Ascending aorta (tissue), 2 donors: ENCODE measurements around the gene TSPAN1. TPM values are rescaled to one million over a fixed set of nuclear protein-coding genes. Genes with fewer than 3 reads are reported as not detected.

Experiments
- DNase-seq, 2 donors: peaks; one replicate each; pipeline ENCODE4 v3.0.0-alpha.2; 2019; ENCODE audit warnings: low spot score in 2 of 2
- H3K27ac ChIP-seq, 2 donors: fragments of 200-600 bp; sonication (generic); one replicate each; pipeline ENCODE4 v1.5.1; 2016 to 2017; ENCODE audit warnings: mild to moderate bottlenecking in 1 of 2
- H3K27me3 ChIP-seq: fragments of 200-600 bp; sonication (generic); one replicate; pipeline ENCODE4 v1.5.1; 2017
- H3K36me3 ChIP-seq, 2 donors: fragments of 200-600 bp; sonication (generic); one replicate each; pipeline ENCODE4 v1.5.1; 2016
- H3K4me1 ChIP-seq, 2 donors: fragments of 200-600 bp; sonication (generic); one replicate each; pipeline ENCODE4 v1.5.1; 2016 to 2017; ENCODE audit warnings: mild to moderate bottlenecking in 1 of 2
- H3K4me3 ChIP-seq, 2 donors: fragments of 200-600 bp; sonication (generic); one replicate each; pipeline ENCODE4 v1.5.1; 2016 to 2017; ENCODE audit warnings: mild to moderate bottlenecking in 1 of 2
- H3K9me3 ChIP-seq, 2 donors: fragments of 200-600 bp; sonication (generic); one replicate each; pipeline ENCODE4 v1.5.1; 2016
- CTCF ChIP-seq, 3 experiments: fragments of 200-600 bp in 2 of 3; fragments of 450-650 bp in 1 of 3; sonication (generic) in 2 of 3; IDR thresholded peaks; one replicate each; pipeline ENCODE4 v1.5.1; 2016 to 2019; ENCODE audit warnings: antibody characterized with exemption in 3 of 3, mild to moderate bottlenecking in 1 of 3, moderate library complexity in 1 of 3
- intact Hi-C: fragments of 100-400 bp; cut with DNase I; formaldehyde crosslinking; loops from one replicate; pipeline ENCODE4 v1.15.1; 2023
- total RNA-seq: library from RNA; depleted of rRNA; stranded (reverse); fragments of >200 nt; gene quantifications from one replicate; pipeline ENCODE4 v1.1.0, GENCODE V29; 2016

TSPAN1 gene
- total RNA-seq, 1 donor from 2014 or later: 8.9 TPM

GRCh38 chr1:46199233-46199749 is 24.4 kb downstream of the TSPAN1 start:
- DNase-seq: no peak
- Histone ChIP-seq H3K27me3 (no peaks in the 10 kb centered on the region), H3K4me3 (peak overlapping the region; percentile 86), H3K4me1 (peaks cover 4 to 22% of the 10 kb centered on the region in 2 donors), H3K36me3 (peaks cover 9 to 16% of the 10 kb centered on the region in 2 donors), H3K9me3 (no peaks in the 10 kb centered on the region), H3K27ac (peak overlapping the region; percentile 82 to 88)
- no peak for TF ChIP-seq CTCF (IDR thresholded peaks at IDR 0.05)
- intact Hi-C loops: no loop called here

DNA sequence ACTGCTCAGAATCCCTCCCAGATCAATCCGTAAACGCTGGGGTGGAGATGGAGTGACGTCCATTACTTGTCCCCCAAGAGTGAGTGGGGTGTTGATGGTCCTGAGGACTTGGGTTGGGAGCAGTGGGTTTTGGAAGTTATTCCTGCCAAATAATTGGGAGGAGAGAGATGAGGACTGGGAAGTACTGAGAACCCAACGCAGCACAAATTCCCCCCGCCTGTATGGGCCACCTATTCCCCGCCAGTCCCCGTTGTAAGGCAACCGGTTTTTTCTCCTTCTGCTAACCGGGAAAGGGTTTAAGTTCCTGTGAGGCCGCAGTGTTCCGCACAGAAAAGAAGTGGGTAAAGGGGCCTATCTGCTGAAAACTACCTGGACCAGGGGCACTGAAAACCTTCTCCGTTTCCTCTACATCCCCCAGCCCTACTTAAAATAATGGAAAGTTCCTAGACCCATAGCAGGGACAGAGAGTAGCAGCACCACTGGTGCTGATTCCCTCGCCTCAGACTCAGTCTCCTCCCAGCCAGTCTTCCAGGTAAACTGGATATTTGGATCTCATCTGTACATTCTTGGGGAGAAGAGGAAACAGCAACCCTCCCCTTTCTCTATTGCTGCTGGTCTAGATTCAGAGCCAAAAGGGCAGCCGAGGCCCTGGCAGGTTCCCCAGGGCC is 29.0 kb downstream of the TSPAN1 start:
- H3K4me3 ChIP-seq: peak overlapping the region; percentile 83 to 87
- intact Hi-C loops: loop anchor here (1.0 to 2.0 kb wide), 3 partner anchors 19 to 99 kb away; partner anchors contain the start of genes LRRC41 and UQCRH
- no peak for DNase-seq
- peaks cover 2 to 4% of the 10 kb centered on the region in 2 donors for H3K36me3 ChIP-seq
- H3K27ac ChIP-seq: peak overlapping the region; percentile 90 to 95
- H3K4me1 ChIP-seq: peaks cover 1 to 18% of the 10 kb centered on the region in 2 donors
- no peaks in the 10 kb centered on the region for H3K27me3 ChIP-seq
- H3K9me3 ChIP-seq: no peaks in the 10 kb centered on the region
- no peak for TF ChIP-seq CTCF (IDR thresholded peaks at IDR 0.05)

- peak in 1 of 2 donors; percentile 13 for DNase-seq
- Histone ChIP-seq H3K36me3 (peaks cover 4 to 6% of the 10 kb centered on the region in 2 donors), H3K4me3 (peak overlapping the region; percentile 83 to 87), H3K27ac (peak overlapping the region; percentile 90 to 95), H3K27me3 (no peaks in the 10 kb centered on the region), H3K4me1 (peaks cover 0 to 13% of the 10 kb centered on the region in 2 donors), H3K9me3 (no peaks in the 10 kb centered on the region)
- TF ChIP-seq CTCF (IDR thresholded peaks at IDR 0.05): no peak
- intact Hi-C loops: no loop called here
These were observed 29.5 kb downstream of the TSPAN1 start for GRCh38 chr1:46204406-46204742.

GRCh38 chr1:46205141-46205540 is 30.3 kb downstream of the TSPAN1 start:
- intact Hi-C loops: no loop called here
- H3K4me3 ChIP-seq: peak overlapping the region; percentile 83 to 87
- TF ChIP-seq CTCF (IDR thresholded peaks at IDR 0.05): no peak
- no peaks in the 10 kb centered on the region for H3K9me3 ChIP-seq
- H3K27ac ChIP-seq: peak overlapping the region; percentile 90 to 95
- H3K4me1 ChIP-seq: peaks cover 0 to 12% of the 10 kb centered on the region in 2 donors
- DNase-seq: no peak
- no peaks in the 10 kb centered on the region for H3K27me3 ChIP-seq
- H3K36me3 ChIP-seq: peaks cover 4 to 6% of the 10 kb centered on the region in 2 donors

- Histone ChIP-seq H3K36me3 (peaks cover 4 to 6% of the 10 kb centered on the region in 2 donors), H3K4me1 (peaks cover 0 to 12% of the 10 kb centered on the region in 2 donors), H3K27me3 (no peaks in the 10 kb centered on the region), H3K27ac (peak overlapping the region; percentile 90 to 95), H3K9me3 (no peaks in the 10 kb centered on the region), H3K4me3 (peak overlapping the region in 1 of 2 donors; percentile 83)
- no peak for DNase-seq
- intact Hi-C loops: no loop called here
- TF ChIP-seq CTCF (IDR thresholded peaks at IDR 0.05): no peak
These were observed 30.9 kb downstream of the TSPAN1 start for GRCh38 chr1:46205791-46206190.
